Ishikawa (cell line): ENCODE measurements around the gene MYL7.

Experiments
- CEBPB ChIP-seq: IDR thresholded peaks from 2 replicates; pipeline ENCODE4 v1.6.1; 2012
- CREB1 ChIP-seq: IDR thresholded peaks from 2 replicates; pipeline ENCODE4 v1.6.1; 2012; ENCODE audit warnings: low read depth
- EGR1 ChIP-seq: IDR thresholded peaks from 2 replicates; pipeline ENCODE4 v1.6.1; 2012
- EP300 ChIP-seq: IDR thresholded peaks from 2 replicates; pipeline ENCODE4 v1.6.1; 2012; ENCODE audit warnings: borderline replicate concordance
- FOXM1 ChIP-seq: IDR thresholded peaks from 2 replicates; pipeline ENCODE4 v1.6.1; 2012; ENCODE audit warnings: low read depth, borderline replicate concordance
- NFIC ChIP-seq: IDR thresholded peaks from 2 replicates; pipeline ENCODE4 v1.6.1; 2012
- RAD21 ChIP-seq: IDR thresholded peaks from 2 replicates; pipeline ENCODE4 v1.6.1; 2012; ENCODE audit warnings: low read depth
- TAF1 ChIP-seq: IDR thresholded peaks from 2 replicates; pipeline ENCODE4 v1.6.1; 2012; ENCODE audit warnings: low read depth, mild to moderate bottlenecking
- TCF12 ChIP-seq: IDR thresholded peaks from 2 replicates; pipeline ENCODE4 v1.6.1; 2012; ENCODE audit warnings: low read depth
- TEAD4 ChIP-seq: IDR thresholded peaks from 2 replicates; pipeline ENCODE4 v1.6.1; 2012
- YY1 ChIP-seq: IDR thresholded peaks from 2 replicates; pipeline ENCODE4 v1.6.1; 2012; ENCODE audit warnings: low read depth
- ZBTB7A ChIP-seq: IDR thresholded peaks from 2 replicates; pipeline ENCODE4 v1.6.1; 2012; ENCODE audit warnings: low read depth
- TF ChIP-seq, protein P1 (sequence below): IDR thresholded peaks from 2 replicates; pipeline ENCODE4 v1.6.1; 2012; ENCODE audit warnings: low read depth, mild to moderate bottlenecking
- TF ChIP-seq, protein P2 (sequence below): IDR thresholded peaks from 2 replicates; pipeline ENCODE4 v1.6.1; 2012
- TF ChIP-seq, protein P3 (sequence below): IDR thresholded peaks from 2 replicates; pipeline ENCODE4 v1.6.1; 2012

Gene MYL7

DNA sequence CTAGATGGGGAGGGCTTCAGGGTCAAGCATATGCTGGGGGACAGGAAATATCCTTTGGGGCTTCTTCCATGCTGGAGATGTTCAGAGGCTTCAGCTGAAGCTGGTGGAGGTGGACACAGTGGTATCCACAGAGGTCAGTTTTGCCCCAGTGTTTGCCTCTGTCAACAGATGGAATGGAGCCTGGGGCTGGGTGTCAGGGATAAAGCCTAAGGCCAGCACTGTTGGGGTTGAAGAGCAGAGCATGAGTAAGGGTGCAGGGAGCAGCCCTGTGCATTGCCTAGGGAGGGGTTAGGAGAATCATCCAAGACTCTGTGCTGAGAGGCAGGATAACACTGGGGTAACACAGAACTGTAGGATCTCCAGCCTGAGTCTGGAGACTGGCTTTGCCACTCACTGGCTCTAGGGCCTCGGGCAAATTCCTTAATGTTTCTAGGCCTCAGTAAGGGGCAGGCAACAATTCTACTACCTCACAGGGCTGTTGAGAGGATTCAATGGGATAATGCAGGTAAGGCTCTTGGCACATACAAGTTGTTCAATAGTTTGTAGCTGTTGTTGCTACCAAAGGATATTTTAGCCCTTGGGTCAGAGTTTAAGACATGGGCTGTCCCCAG is 21.8 kb upstream of the MYL7 start:
- TF ChIP-seq RAD21: no peak
- TF ChIP-seq, protein P1, sequence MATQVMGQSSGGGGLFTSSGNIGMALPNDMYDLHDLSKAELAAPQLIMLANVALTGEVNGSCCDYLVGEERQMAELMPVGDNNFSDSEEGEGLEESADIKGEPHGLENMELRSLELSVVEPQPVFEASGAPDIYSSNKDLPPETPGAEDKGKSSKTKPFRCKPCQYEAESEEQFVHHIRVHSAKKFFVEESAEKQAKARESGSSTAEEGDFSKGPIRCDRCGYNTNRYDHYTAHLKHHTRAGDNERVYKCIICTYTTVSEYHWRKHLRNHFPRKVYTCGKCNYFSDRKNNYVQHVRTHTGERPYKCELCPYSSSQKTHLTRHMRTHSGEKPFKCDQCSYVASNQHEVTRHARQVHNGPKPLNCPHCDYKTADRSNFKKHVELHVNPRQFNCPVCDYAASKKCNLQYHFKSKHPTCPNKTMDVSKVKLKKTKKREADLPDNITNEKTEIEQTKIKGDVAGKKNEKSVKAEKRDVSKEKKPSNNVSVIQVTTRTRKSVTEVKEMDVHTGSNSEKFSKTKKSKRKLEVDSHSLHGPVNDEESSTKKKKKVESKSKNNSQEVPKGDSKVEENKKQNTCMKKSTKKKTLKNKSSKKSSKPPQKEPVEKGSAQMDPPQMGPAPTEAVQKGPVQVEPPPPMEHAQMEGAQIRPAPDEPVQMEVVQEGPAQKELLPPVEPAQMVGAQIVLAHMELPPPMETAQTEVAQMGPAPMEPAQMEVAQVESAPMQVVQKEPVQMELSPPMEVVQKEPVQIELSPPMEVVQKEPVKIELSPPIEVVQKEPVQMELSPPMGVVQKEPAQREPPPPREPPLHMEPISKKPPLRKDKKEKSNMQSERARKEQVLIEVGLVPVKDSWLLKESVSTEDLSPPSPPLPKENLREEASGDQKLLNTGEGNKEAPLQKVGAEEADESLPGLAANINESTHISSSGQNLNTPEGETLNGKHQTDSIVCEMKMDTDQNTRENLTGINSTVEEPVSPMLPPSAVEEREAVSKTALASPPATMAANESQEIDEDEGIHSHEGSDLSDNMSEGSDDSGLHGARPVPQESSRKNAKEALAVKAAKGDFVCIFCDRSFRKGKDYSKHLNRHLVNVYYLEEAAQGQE: no peak
- TF ChIP-seq CREB1: no peak
- no peak for TF ChIP-seq FOXM1
- no peak for TF ChIP-seq YY1
- TF ChIP-seq NFIC: no peak
- TF ChIP-seq, protein P2, sequence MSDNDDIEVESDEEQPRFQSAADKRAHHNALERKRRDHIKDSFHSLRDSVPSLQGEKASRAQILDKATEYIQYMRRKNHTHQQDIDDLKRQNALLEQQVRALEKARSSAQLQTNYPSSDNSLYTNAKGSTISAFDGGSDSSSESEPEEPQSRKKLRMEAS: no peak
- TF ChIP-seq CEBPB: no peak
- TF ChIP-seq EGR1: no peak
- no peak for TF ChIP-seq TCF12

DNA sequence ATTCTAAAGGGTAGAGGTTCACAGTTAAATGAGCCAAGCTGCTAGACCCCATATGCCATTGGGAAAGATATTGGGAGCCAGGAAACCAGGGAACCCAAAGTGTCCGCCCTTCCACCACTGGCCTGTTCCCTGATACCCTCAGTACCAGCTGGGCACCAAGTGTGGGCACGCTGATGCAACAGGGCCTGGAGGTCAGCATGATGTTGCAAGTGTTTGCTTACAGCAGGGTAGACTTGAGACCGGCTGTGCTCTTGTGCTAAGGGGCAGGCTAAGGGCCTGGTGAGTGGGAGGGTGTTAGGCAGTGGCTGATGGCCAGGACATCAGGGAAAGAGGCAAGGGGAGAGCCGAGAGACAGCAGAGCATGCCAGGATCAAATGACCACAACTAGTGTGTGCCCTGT is 21.0 kb upstream of the MYL7 start:
- no peak for TF ChIP-seq RAD21
- TF ChIP-seq, protein P3, sequence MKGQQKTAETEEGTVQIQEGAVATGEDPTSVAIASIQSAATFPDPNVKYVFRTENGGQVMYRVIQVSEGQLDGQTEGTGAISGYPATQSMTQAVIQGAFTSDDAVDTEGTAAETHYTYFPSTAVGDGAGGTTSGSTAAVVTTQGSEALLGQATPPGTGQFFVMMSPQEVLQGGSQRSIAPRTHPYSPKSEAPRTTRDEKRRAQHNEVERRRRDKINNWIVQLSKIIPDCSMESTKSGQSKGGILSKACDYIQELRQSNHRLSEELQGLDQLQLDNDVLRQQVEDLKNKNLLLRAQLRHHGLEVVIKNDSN: no peak
- TF ChIP-seq, protein P2: no peak
- TF ChIP-seq TEAD4: no peak
- TF ChIP-seq TAF1: no peak
- no peak for TF ChIP-seq CEBPB
- no peak for TF ChIP-seq FOXM1
- TF ChIP-seq ZBTB7A: no peak
- no peak for TF ChIP-seq CREB1
- TF ChIP-seq EP300: no peak
- TF ChIP-seq YY1: no peak
- TF ChIP-seq TCF12: no peak
- TF ChIP-seq EGR1: no peak

DNA sequence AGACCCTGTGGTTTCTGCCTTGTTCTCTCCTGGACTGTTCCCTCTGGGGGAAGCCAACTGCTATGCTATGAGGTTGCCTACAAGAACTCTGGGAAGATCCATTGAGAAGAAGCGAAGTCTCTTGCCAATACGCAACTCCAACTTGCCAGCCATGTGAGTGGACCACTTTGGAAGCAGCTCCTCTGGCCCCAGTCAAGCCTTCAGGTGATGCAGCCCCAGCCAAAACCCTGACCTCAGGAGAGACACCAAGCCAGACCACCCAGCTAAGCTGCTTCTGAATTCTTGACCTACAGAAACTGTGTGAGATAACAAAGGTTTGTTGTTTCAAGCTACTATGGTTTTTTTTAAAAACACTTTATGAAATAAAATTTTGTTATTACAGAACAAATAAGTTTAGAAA is 20.2 kb upstream of the MYL7 start:
- TF ChIP-seq, protein P3: no peak
- TF ChIP-seq, protein P2: no peak

DNA sequence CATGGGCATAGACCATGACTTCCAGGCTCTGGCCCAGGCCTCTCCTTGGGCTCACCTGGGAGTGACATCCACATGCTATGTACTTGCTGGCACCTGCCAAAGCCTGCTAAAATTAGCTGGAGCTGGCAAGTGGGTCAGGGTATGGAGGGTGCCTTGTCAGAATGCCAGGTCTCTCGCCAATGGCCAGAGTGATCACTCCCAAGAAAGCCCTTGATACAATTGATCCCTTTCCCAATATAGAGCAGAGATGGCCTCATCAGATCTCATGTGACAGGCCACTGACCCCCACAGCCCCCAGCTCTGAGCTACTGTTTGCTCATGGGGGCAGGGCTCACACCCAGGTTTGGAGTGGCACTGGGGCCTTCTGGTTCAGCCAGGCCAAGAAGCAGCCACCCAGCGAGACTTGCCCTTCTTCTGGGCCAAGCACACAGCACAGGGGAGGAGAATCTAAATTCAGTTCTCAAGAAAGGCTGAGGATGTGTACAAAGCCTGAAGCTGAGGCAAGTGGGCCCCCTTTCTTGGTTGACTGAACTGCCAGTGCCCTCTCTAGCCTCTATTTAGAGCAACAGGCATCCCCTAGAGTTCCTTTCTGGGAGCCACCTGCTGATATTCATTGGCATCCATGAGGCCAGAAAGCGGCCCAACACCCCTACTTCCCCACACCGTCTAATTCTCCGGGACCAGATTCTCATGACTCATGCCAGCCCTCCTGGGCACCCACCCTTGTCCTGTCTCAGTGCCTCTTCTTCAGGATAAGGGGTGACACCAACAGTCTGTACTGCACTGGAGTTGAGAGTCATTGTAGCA is 18.9 kb upstream of the MYL7 start:
- TF ChIP-seq, protein P1: no peak
- no peak for TF ChIP-seq TEAD4
- TF ChIP-seq, protein P3: no peak
- TF ChIP-seq TAF1: no peak
- no peak for TF ChIP-seq EGR1
- TF ChIP-seq RAD21: no peak

DNA sequence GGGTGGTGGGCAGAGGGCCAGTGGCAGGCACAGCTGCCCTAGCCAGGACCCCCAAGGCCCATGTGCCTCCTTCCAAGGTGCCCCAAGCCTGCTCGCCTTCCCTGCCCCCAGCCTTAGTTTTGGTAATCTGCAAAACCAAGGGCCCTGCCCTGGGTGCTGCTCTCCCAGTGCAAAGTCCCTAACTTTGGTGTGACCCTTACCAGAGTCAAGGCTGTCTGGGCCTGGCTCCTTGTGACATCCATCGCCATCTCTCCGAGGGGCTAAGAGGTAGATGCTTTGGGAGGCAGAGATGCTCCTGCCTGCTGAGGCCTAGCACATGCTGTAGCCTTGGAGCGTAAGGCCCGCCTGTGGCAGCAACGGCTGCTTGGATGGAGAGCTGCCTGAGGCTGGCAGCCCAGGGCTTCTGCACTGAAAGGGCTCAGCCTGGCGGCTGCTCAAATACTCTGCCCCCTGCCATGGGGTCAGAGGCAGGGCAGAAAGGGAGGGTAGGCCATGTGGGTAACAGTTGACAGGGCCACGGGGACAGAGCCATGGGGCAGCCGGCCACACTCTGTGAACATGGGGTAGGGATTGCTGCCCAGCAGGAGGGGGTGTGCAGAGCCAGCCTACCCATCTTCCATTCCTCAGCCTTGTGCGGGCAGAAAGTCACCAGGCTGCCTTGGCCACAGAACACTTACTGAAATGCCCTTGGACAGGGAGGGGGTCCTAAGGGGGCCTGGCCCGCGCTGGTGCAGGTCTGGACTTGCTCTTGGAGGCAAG is 17.9 kb upstream of the MYL7 start:
- TF ChIP-seq, protein P1: no peak
- TF ChIP-seq TAF1: no peak
- no peak for TF ChIP-seq ZBTB7A
- no peak for TF ChIP-seq TEAD4
- no peak for TF ChIP-seq EGR1
- no peak for TF ChIP-seq RAD21
- TF ChIP-seq EP300: no peak
- TF ChIP-seq FOXM1: no peak
